HG03469 (cell line): Measurements from ENCODE around the gene ST6GALNAC2.
"Not testable (repeated sequence)": the region's sequence is repeated elsewhere in the genome, so short reads cannot be mapped to it uniquely, and the experiment has no call there.

ENCODE experiments used
- ATAC-seq: cut with Tn5 transposase; IDR thresholded peaks from one replicate; pipeline ENCODE4 v1.9.1; 2021; ENCODE audit warnings: mild to moderate bottlenecking, moderate library complexity, moderate number of reproducible peaks; ENCODE audit not compliant: unreplicated experiment

ST6GALNAC2 gene

GRCh38 chr17:76570877-76571471 lies 14.7 kb downstream of the ST6GALNAC2 start:
- ATAC-seq, result no peak

DNA sequence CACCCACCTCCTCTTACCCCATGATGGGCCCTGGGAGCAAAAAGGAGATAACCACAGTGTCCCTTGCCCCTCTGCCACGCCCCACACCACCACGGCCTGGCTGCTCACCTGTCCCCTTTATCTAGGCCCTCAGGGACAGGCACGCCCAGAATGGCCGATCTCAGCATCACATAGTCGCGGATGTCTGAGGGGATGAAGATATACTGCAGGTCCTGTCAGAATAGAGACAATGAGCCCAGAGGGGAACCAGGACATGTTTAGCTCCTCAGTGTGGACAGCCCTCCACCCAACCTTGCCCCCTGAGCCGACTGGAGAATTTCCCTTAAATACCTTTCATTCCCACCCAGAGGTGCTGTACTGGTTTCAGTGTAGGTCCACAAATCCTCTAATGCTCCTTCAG lies 15.2 kb downstream of the ST6GALNAC2 start:
- ATAC-seq, result no peak

DNA sequence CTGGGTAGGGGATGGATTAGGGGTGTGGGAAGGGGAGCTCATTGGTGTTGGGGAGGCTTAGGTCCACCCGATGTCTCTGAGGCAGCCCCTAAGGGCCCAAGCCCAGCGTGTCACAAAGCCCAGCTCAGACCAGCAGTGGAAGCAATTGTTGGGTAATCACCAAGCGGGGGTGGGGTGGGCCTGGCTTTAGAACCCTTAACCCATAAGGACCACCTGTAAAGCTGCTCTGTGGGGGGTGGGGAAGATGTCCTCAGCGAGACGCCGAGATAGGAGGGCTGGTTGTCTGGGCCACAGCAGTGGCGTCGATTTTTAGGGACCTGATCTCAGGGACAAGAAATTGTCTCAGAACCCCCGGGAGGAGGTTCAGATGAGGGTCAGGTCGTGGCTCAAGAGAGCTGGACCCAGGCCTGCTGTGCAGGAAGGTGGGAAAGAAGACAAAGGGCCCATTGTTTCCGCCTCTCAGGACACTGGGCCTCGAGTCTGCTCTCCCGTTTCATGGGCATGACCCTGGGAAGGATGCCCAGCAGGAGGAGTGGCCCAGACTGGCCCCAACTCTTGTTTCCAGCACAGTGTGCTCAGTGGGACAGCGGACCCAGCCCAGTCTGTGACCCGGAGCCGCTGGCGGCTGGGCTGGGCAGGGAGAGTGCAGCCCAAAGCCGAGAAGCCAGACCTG lies 15.9 kb downstream of the ST6GALNAC2 start:
- no peak for ATAC-seq

- ATAC-seq, result no peak
These were observed 16.8 kb downstream of the ST6GALNAC2 start for GRCh38 chr17:76568811-76569221.

DNA sequence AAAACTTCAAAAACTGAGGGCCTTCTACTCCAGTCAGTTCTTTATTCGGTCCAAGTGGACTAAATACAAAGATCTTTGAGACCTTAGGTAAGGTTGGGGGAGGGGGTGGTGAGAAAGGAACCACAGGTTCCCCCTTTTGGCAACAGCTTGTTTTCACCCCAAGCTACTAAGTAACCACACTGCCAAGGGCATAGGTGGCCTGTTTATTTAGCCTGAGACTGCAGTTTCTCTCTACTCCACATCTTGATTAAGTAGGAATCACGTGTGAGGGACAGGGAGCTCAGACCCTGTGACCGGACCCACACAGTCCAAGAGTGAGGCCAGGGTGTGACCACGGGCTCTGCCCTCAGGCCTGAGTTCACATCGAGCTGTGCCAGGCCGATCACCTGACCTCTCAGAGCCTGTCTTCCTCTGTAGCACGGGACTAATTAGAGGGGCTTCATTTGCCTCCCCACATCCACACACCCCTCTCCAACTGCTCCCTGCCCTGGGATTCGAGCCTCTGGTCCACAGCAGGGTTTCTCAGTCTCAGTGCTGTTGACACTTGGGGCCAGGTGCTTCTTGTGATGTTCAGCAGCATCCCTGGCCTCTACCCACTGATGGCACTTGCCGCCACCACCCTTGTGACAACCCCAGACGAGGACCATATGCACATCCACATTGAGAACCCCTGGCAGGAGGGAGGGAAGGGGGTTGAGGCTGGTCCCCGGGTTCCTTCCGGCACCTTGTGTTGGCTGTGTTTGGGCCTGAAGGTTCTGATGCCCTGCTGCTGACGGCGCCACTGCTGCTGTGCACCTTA lies 17.8 kb downstream of the ST6GALNAC2 start:
- no peak for ATAC-seq

- ATAC-seq, result no peak
These were observed 18.6 kb downstream of the ST6GALNAC2 start for GRCh38 chr17:76566988-76567431.

- ATAC-seq, result no peak
These were observed 19.1 kb downstream of the ST6GALNAC2 start for GRCh38 chr17:76566613-76566943.

DNA sequence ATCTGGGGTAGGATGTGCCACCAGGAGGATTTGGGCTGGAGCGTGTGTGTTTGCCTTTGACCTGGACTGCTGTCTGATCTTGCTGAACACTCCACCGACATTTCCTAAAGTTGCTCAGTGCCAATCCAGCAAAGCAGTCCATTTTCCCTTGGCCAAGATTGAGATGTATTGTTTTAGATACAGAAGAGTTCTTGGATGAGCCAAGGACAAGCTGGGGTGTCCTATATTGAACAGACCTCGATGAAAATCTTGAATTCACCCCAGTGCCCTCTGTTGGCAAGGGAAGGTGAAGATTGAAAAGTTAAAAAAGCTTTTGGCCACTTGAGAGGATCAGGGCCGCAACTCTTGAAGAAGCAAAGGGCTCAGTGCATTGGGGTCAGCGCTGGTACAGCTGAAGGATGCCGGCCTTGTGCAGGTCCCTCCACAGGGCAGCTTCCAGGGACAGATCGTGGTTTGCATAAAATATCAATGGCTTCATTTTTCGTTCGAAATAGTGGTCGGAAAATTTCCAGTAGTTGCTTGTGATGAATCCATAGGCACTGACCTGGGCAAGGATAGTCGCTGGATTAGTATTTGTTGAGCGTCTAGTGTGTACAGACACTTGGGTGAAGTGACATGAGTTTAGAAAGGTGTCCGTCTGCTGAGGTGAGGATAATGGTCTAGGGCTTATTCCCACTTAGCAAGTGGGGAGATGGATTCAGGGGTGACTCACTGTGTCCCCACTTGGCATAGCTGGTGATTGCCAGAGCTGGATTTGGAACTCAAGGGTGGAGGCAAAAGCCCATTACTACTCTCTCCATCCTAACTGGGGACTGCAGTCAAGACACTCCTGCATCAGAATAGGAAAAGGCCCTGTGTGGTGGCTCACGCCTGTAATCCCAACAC lies 19.7 kb downstream of the ST6GALNAC2 start:
- no peak for ATAC-seq

DNA sequence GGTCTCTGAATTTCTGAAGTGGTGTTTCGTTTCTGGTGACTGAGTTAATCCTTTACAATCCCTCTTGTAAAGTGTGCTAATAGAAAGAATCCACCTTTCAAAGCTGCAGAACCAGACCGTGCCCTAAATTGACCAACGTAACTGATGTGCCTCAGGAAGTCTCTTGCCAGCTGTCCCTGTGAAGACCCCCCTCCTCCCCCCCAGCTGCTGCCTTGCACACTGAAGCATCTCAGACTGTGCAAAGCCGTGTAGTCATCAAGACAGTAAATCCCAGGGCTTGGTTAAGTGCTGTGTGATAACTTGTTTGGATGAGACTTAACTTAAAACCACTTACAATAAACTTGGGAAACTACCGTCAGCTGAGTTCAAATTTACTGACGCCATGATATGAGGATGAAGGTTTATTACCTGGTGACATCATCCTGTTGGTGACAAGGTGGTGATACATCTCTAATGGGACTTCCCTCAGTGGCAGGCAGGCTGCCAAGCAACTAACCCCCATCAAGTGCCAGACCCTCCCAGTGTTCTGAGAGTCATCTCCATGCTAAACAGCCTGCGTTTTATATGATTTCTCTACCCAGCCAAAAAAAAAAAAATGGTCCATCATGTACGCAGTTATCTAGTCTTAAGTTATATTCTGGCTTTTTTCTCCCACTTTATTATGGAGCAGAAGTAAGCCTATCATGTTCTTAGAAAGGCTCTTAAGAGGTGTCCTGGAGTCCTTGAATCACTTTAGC lies 20.5 kb downstream of the ST6GALNAC2 start:
- not testable (repeated sequence) for ATAC-seq

GRCh38 chr17:76563359-76563758 lies 22.3 kb downstream of the ST6GALNAC2 start:
- not testable (repeated sequence) for ATAC-seq

DNA sequence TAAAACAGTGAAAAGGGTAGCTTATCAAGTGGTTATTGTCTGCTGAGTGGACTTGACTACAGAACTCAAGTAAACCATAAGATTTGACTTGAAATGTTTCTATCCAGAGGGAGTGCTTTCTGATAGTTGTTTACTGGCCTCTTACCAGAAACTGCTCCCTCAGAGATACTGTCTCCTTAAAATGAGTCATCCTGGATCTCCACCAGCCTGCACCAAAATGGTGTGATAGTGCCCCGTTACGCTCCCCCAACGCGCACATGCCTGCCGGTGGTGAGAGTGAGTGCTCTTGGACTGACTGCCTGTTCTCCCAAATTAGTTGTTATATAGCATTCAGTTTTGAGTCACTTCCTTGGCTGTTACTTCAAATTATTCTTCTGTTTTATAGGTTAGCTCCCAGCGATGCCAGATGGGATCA lies 22.9 kb downstream of the ST6GALNAC2 start:
- ATAC-seq, result no peak

DNA sequence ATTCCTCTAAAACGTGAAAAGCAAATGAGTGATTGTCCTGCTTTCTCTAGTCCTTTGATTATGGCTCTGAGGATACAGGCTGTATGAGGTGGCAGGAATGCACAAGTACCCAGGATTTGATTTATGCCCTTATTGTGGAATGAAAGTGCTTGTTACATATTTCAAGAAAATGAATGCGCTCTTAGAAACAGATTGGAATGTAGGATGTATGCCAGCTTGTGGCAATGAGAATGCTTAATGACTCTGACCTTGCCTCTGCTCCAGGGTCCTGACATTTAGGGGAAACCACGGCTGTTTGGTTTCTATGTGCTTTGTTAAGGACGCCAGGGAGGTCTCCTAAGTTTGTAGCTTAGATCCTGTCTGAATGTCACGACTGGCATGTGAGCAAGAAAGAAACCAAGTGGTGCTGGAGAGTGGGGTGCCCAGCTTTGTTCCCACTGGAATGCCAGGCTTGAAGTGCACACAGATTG lies 23.8 kb downstream of the ST6GALNAC2 start:
- ATAC-seq, result no peak

GRCh38 chr17:76561332-76561731 lies 24.3 kb downstream of the ST6GALNAC2 start:
- ATAC-seq, result no peak

GRCh38 chr17:76560877-76561221 lies 24.8 kb downstream of the ST6GALNAC2 start:
- no peak for ATAC-seq

DNA sequence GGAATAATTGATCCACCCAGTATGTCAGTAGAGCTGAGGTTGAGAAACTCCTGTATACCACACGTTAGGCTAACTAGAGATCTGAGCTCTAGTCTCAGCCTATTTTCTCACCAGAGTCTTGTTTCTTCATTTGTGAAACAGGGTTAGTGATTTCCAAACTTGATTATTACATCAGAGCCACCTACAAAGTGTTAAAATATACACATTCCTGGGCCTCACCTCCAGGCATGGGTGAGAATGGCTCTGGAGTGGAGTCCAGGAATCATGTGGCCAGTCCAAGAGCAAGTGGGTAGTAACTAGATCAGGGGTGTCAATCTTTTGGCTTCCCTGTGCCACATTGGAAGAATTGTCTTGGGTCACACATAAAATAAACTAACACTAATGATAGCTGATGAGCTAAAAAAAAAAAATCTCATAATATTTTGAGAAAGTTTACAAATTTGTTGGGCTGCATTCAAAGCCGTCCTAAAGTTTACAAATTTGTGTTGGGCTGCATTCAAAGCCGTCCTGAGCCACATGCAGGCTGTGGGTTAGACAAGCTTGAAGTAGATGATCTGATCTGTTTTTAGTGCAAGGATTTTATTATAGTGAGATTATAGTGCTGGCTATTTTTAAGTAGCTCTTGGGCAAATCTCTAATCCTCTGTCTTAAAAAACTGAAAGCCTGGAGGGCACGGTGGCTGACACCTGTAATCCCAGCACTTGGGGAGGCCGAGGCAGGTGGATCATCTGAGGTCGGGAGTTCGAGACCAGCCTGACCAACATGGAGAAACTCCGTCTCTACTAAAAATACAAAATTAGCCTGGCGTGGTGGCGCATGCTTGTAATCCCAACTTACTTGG lies 25.4 kb downstream of the ST6GALNAC2 start:
- ATAC-seq, result no peak

- not testable (repeated sequence) for ATAC-seq
These were observed 26.2 kb downstream of the ST6GALNAC2 start for GRCh38 chr17:76559460-76559859.

- no peak for ATAC-seq
These were observed 27.2 kb downstream of the ST6GALNAC2 start for GRCh38 chr17:76558198-76559095.
